ENCODE data around the gene AFAP1.

The AFAP1 gene

GRCh38 chr4:7828011-7828720 lies 111.5 kb downstream of the AFAP1 start:
- peak; percentile 96 for FAIRE-seq
- no peak for DNase-seq (ENCODE audit: insufficient read length)
- TF ChIP-seq POLR2A (IDR thresholded peaks at IDR 0.05; ENCODE audit: low read depth, low read length) = peak; percentile 30; the same call in 1 of the 2 replicates
- TF ChIP-seq TAF1 (IDR thresholded peaks at IDR 0.05; ENCODE audit: borderline replicate concordance, low read depth, low read length) = no peak

GRCh38 chr4:7827566-7827965 lies 112.1 kb downstream of the AFAP1 start:
- no peak for TF ChIP-seq POLR2AphosphoS5 (IDR thresholded peaks at IDR 0.05; ENCODE audit: low read depth, low read length)
- TF ChIP-seq POLR2A (IDR thresholded peaks at IDR 0.05; ENCODE audit: low read depth, low read length) = no peak
- TF ChIP-seq TAF1 (IDR thresholded peaks at IDR 0.05; ENCODE audit: borderline replicate concordance, low read depth, low read length) = no peak
- no peak for DNase-seq (ENCODE audit: insufficient read length)
- no peak for FAIRE-seq

- DNase-seq (ENCODE audit: insufficient read length) (no peak), FAIRE-seq (no peak)
- TF ChIP-seq POLR2AphosphoS5 (IDR thresholded peaks at IDR 0.05; ENCODE audit: low read depth, low read length) = no peak
- no peak for TF ChIP-seq TAF1 (IDR thresholded peaks at IDR 0.05; ENCODE audit: borderline replicate concordance, low read depth, low read length)
- TF ChIP-seq POLR2A (IDR thresholded peaks at IDR 0.05; ENCODE audit: low read depth, low read length) = no peak
Observed at GRCh38 chr4:7826909-7827306, 112.8 kb downstream of the AFAP1 start.

GRCh38 chr4:7826176-7826908 lies 113.3 kb downstream of the AFAP1 start:
- FAIRE-seq (no peak), DNase-seq (ENCODE audit: insufficient read length) (no peak)
- TF ChIP-seq TAF1 (IDR thresholded peaks at IDR 0.05; ENCODE audit: borderline replicate concordance, low read depth, low read length) = no peak
- TF ChIP-seq POLR2A (IDR thresholded peaks at IDR 0.05; ENCODE audit: low read depth, low read length) = no peak
- TF ChIP-seq POLR2AphosphoS5 (IDR thresholded peaks at IDR 0.05; ENCODE audit: low read depth, low read length) = no peak

GRCh38 chr4:7824218-7824617 lies 115.4 kb downstream of the AFAP1 start:
- DNase-seq (ENCODE audit: insufficient read length) = no peak
- peak; percentile 54 for FAIRE-seq
- no peak for TF ChIP-seq POLR2AphosphoS5 (IDR thresholded peaks at IDR 0.05; ENCODE audit: low read depth, low read length)
- TF ChIP-seq POLR2A (IDR thresholded peaks at IDR 0.05; ENCODE audit: low read depth, low read length) = no peak
- no peak for TF ChIP-seq TAF1 (IDR thresholded peaks at IDR 0.05; ENCODE audit: borderline replicate concordance, low read depth, low read length)

GRCh38 chr4:7823416-7823824 lies 116.2 kb downstream of the AFAP1 start:
- FAIRE-seq = no peak
- no peak for DNase-seq (ENCODE audit: insufficient read length)
- TF ChIP-seq POLR2A (IDR thresholded peaks at IDR 0.05; ENCODE audit: low read depth, low read length) (no peak), POLR2AphosphoS5 (IDR thresholded peaks at IDR 0.05; ENCODE audit: low read depth, low read length) (no peak), TAF1 (IDR thresholded peaks at IDR 0.05; ENCODE audit: borderline replicate concordance, low read depth, low read length) (no peak)

- no peak for FAIRE-seq
Observed at GRCh38 chr4:7822877-7823276, 116.8 kb downstream of the AFAP1 start.

GRCh38 chr4:7822137-7822505 lies 117.5 kb downstream of the AFAP1 start:
- FAIRE-seq (no peak), DNase-seq (ENCODE audit: insufficient read length) (no peak)
- TF ChIP-seq TAF1 (IDR thresholded peaks at IDR 0.05; ENCODE audit: borderline replicate concordance, low read depth, low read length) (no peak), POLR2A (IDR thresholded peaks at IDR 0.05; ENCODE audit: low read depth, low read length) (no peak), POLR2AphosphoS5 (IDR thresholded peaks at IDR 0.05; ENCODE audit: low read depth, low read length) (no peak)

More at GRCh38 chr4:7822877-7823276, 116.8 kb downstream of the AFAP1 start:
- TF ChIP-seq POLR2AphosphoS5 (IDR thresholded peaks at IDR 0.05; ENCODE audit: low read depth, low read length) (no peak), POLR2A (IDR thresholded peaks at IDR 0.05; ENCODE audit: low read depth, low read length) (no peak)
- no peak for DNase-seq (ENCODE audit: insufficient read length)

GRCh38 chr4:7821245-7822136 lies 118.2 kb downstream of the AFAP1 start:
- DNase-seq (ENCODE audit: insufficient read length) = no peak
- no peak for TF ChIP-seq POLR2A (IDR thresholded peaks at IDR 0.05; ENCODE audit: low read depth, low read length)
- FAIRE-seq = peak; percentile 46

- DNase-seq (ENCODE audit: insufficient read length) (no peak), FAIRE-seq (no peak)
- no peak for TF ChIP-seq TAF1 (IDR thresholded peaks at IDR 0.05; ENCODE audit: borderline replicate concordance, low read depth, low read length)
- no peak for TF ChIP-seq POLR2AphosphoS5 (IDR thresholded peaks at IDR 0.05; ENCODE audit: low read depth, low read length)
- no peak for TF ChIP-seq POLR2A (IDR thresholded peaks at IDR 0.05; ENCODE audit: low read depth, low read length)
Observed at GRCh38 chr4:7820031-7820818, 119.4 kb downstream of the AFAP1 start.

- FAIRE-seq (no peak), DNase-seq (ENCODE audit: insufficient read length) (no peak)
- TF ChIP-seq POLR2AphosphoS5 (IDR thresholded peaks at IDR 0.05; ENCODE audit: low read depth, low read length) (no peak), POLR2A (IDR thresholded peaks at IDR 0.05; ENCODE audit: low read depth, low read length) (no peak), TAF1 (IDR thresholded peaks at IDR 0.05; ENCODE audit: borderline replicate concordance, low read depth, low read length) (no peak)
Observed at GRCh38 chr4:7819446-7819845, 120.2 kb downstream of the AFAP1 start.
